GM19452 (cell line): Measurements from ENCODE around the gene MAP4K3.
"Not testable (repeated sequence)": the region's sequence is repeated elsewhere in the genome, so short reads cannot be mapped to it uniquely, and the experiment has no call there.

ENCODE experiments used
- ATAC-seq: cut with Tn5 transposase; IDR thresholded peaks from one replicate; pipeline ENCODE4 v1.9.1; 2021; ENCODE audit not compliant: unreplicated experiment

Gene MAP4K3

GRCh38 chr2:39375917-39376316 is 61.2 kb downstream of the MAP4K3 start:
- ATAC-seq = no peak

- no peak for ATAC-seq
Observed at GRCh38 chr2:39373181-39373802, 63.8 kb downstream of the MAP4K3 start.

- ATAC-seq = no peak
Observed at GRCh38 chr2:39370101-39370500, 67.0 kb downstream of the MAP4K3 start.

- ATAC-seq = no peak
Observed at GRCh38 chr2:39368846-39369245, 68.2 kb downstream of the MAP4K3 start.

- ATAC-seq = no peak
Observed at GRCh38 chr2:39368376-39368775, 68.7 kb downstream of the MAP4K3 start.

- ATAC-seq = no peak
Observed at GRCh38 chr2:39362595-39362994, 74.5 kb downstream of the MAP4K3 start.

- no peak for ATAC-seq
Observed at GRCh38 chr2:39361511-39361910, 75.6 kb downstream of the MAP4K3 start.

- ATAC-seq = not testable (repeated sequence)
Observed at GRCh38 chr2:39360342-39360741, 76.7 kb downstream of the MAP4K3 start.

- no peak for ATAC-seq
Observed at GRCh38 chr2:39359453-39360038, 77.5 kb downstream of the MAP4K3 start.

GRCh38 chr2:39356922-39357639 is 80.0 kb downstream of the MAP4K3 start:
- no peak for ATAC-seq

- ATAC-seq = no peak
Observed at GRCh38 chr2:39350658-39351057, 86.4 kb downstream of the MAP4K3 start.

GRCh38 chr2:39338502-39338901 is 98.6 kb downstream of the MAP4K3 start:
- ATAC-seq = no peak

- ATAC-seq = no peak
Observed at GRCh38 chr2:39335930-39336329, 101.2 kb downstream of the MAP4K3 start.

- no peak for ATAC-seq
Observed at GRCh38 chr2:39334978-39335377, 102.1 kb downstream of the MAP4K3 start.

GRCh38 chr2:39334529-39334928 is 102.6 kb downstream of the MAP4K3 start:
- ATAC-seq = no peak

- ATAC-seq = no peak
Observed at GRCh38 chr2:39326644-39327043, 110.4 kb downstream of the MAP4K3 start.

GRCh38 chr2:39325966-39326365 is 111.1 kb downstream of the MAP4K3 start:
- no peak for ATAC-seq

GRCh38 chr2:39321056-39322035 is 115.7 kb downstream of the MAP4K3 start:
- not testable (repeated sequence) for ATAC-seq

- no peak for ATAC-seq
Observed at GRCh38 chr2:39320162-39320561, 116.9 kb downstream of the MAP4K3 start.

- ATAC-seq = no peak
Observed at GRCh38 chr2:39313575-39313974, 123.5 kb downstream of the MAP4K3 start.

- ATAC-seq = no peak
Observed at GRCh38 chr2:39311469-39311868, 125.6 kb downstream of the MAP4K3 start.
